IPS-18a (cell line): ENCODE measurements around the gene ZNF275.
"Not testable (repeated sequence)": the region's sequence is repeated elsewhere in the genome, so short reads cannot be mapped to it uniquely, and the experiment has no call there.

Experiments
- H3K27ac ChIP-seq: one replicate; pipeline ENCODE4 v1.5.1; 2013; ENCODE audit warnings: low read length
- H3K27me3 ChIP-seq: one replicate; pipeline ENCODE4 v1.6.1; 2013; ENCODE audit warnings: mild to moderate bottlenecking, low read length; ENCODE audit not compliant: control insufficient read depth, insufficient read depth
- H3K36me3 ChIP-seq: one replicate; pipeline ENCODE4 v1.6.1; 2013; ENCODE audit warnings: low read depth, low read length; ENCODE audit not compliant: control insufficient read depth
- H3K4me1 ChIP-seq: one replicate; pipeline ENCODE4 v1.6.1; 2013; ENCODE audit warnings: low read depth, low read length; ENCODE audit not compliant: control insufficient read depth
- H3K4me3 ChIP-seq: one replicate; pipeline ENCODE4 v1.5.1; 2013; ENCODE audit warnings: low read length
- H3K9ac ChIP-seq: one replicate; pipeline ENCODE4 v1.6.1; 2013; ENCODE audit warnings: mild to moderate bottlenecking, low read length, moderate library complexity
- H3K9me3 ChIP-seq: one replicate; pipeline ENCODE4 v1.6.1; 2013; ENCODE audit warnings: low read depth, low read length; ENCODE audit not compliant: control insufficient read depth

ZNF275 gene

DNA sequence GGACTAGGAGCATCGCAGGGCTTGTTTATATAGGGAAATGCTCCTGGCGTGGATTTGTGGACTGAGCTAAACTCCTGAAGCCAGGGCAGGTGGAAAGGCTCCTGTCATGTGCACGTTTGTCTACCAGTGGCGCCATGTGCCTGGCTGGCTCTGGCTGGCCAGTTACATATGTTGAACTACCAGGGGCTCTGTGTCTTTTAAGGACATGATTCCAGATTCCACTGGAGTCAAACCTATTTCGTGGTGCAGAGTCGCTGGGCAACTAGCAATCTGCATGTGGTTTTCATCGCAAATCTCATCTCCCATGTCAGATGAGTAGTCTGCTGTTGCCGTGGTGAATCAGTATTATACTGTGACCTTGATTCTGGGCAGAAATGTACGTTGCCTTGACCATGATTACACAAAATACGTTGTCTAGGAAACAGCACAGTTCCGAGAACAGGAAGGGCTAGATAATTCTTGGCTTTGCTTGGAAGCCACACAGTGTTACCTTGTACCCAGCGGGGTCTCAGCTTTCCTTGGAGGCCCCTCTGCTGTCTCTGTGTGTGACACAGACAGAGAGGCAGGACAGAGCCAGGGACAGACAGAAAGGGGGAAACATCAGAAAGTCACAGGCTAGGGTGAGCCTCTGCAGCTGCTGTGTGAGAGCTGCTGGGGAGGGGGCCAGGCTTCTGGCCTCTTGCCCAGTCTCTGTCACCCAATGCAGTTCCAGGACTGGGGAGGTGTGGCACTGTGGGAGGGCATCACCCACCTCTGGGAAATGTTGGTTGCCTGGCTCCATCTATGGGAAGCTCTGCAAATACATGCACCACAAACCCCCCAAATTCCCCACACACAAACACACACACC is 48.0 kb downstream of the ZNF275 start:
- H3K27ac ChIP-seq, result no peak overlapping the region
- H3K4me3 ChIP-seq, result no peak overlapping the region
- H3K27me3 ChIP-seq, result no peaks in the 10 kb centered on the region
- H3K36me3 ChIP-seq, result no peaks in the 10 kb centered on the region
- no peaks in the 10 kb centered on the region for H3K4me1 ChIP-seq
- peaks cover 19% of the 10 kb centered on the region for H3K9me3 ChIP-seq
- H3K9ac ChIP-seq, result no peak overlapping the region

- H3K9me3 ChIP-seq, result peaks cover 16% of the 10 kb centered on the region
- no peaks in the 10 kb centered on the region for H3K4me1 ChIP-seq
- H3K4me3 ChIP-seq, result no peak overlapping the region
- H3K9ac ChIP-seq, result no peak overlapping the region
- no peaks in the 10 kb centered on the region for H3K27me3 ChIP-seq
- H3K27ac ChIP-seq, result no peak overlapping the region
- no peaks in the 10 kb centered on the region for H3K36me3 ChIP-seq
Measured at GRCh38 chrX:153382563-153383482, 48.9 kb downstream of the ZNF275 start.

GRCh38 chrX:153384390-153384789 is 50.4 kb downstream of the ZNF275 start:
- no peak overlapping the region for H3K4me3 ChIP-seq
- H3K9me3 ChIP-seq, result peaks cover 16% of the 10 kb centered on the region
- no peaks in the 10 kb centered on the region for H3K36me3 ChIP-seq
- H3K27ac ChIP-seq, result no peak overlapping the region
- no peaks in the 10 kb centered on the region for H3K4me1 ChIP-seq
- H3K27me3 ChIP-seq, result no peaks in the 10 kb centered on the region
- no peak overlapping the region for H3K9ac ChIP-seq

GRCh38 chrX:153384973-153385372 is 51.0 kb downstream of the ZNF275 start:
- H3K4me3 ChIP-seq, H3K4me1 ChIP-seq, H3K27ac ChIP-seq, H3K36me3 ChIP-seq, H3K27me3 ChIP-seq, H3K9ac ChIP-seq: not testable (repeated sequence)
- peaks cover 19% of the 10 kb centered on the region for H3K9me3 ChIP-seq

DNA sequence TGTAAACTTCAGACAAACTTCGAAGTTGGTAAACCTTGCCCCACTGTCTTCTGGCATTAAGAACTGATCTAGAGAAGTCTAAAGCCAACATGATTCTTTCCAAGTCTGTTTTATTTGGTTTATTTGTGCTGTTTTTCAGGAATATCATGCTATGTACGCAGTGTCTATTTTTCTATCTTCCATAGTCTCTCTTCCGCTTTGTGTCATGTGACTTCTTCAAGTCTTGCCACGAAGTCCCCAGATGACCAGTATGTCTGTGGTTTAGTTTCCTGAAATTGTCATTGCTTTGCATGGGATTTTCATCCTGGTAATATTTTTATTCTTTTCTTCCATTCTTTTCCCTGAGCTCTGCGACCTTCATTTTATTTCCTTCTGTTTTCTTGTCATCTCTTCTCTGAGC is 52.1 kb downstream of the ZNF275 start:
- H3K27ac ChIP-seq, result no peak overlapping the region
- H3K9me3 ChIP-seq, result peaks cover 26% of the 10 kb centered on the region
- no peaks in the 10 kb centered on the region for H3K36me3 ChIP-seq
- H3K9ac ChIP-seq, result no peak overlapping the region
- H3K4me1 ChIP-seq, result no peaks in the 10 kb centered on the region
- H3K4me3 ChIP-seq, result no peak overlapping the region
- H3K27me3 ChIP-seq, result no peaks in the 10 kb centered on the region

DNA sequence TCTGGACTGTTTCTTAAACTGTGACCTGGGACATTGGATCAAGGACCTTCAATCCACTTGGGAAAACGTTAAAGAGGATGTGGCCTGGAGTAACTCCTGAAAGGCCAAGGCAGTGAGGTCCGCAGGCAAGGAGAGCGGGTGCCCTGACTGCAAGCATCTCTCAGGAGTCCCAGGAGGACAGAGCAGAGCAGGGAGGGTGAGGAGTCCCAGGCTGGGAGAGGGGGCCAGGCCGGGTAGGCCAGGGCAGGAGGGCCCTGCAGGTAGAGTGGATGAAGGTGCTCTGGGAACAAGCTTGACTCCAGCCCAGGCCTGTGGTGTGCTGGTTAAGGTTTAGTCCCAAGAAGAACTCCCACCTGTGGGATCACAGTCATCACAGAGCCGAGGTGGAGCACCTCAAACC is 53.4 kb downstream of the ZNF275 start:
- no peaks in the 10 kb centered on the region for H3K27me3 ChIP-seq
- H3K4me1 ChIP-seq, result no peaks in the 10 kb centered on the region
- H3K27ac ChIP-seq, result no peak overlapping the region
- no peak overlapping the region for H3K9ac ChIP-seq
- H3K36me3 ChIP-seq, result no peaks in the 10 kb centered on the region
- H3K4me3 ChIP-seq, result no peak overlapping the region
- peaks cover 35% of the 10 kb centered on the region for H3K9me3 ChIP-seq

DNA sequence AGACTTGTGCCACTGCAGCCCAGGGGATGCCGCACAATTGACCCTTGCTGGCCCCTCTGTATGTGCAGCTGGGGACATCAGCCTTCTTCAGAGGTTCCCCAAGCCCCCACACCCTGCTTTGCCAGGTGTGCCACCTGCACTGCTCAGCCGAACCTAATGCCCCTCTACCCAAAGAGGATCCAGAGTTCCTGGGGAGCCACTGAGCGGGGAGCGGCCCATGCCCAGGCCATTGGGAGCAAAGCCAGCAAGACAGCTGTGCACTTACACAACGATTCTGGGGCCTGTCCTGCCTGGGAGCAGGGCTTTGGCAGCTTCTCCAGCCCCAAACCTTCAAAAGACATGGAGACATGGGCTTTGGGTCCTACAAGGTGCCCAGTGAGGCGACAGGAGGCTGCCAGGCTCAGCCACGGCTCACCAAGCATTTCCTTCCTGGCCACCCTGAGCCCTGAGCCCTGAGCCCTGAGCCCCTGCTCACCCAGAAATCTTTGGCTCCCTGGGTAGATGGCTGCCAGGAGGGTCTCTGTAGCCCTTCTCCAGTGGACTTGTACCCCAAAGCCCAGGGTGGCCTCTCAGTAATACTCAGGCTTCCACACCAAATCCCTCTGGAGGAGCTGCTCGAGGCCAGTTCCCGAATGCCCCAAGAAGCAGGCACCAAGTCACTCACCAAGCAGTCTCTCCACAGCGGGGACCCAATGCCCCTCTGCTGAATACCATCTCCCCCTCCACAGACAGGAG is 54.2 kb downstream of the ZNF275 start:
- H3K27ac ChIP-seq, result no peak overlapping the region
- no peak overlapping the region for H3K4me3 ChIP-seq
- peaks cover 27% of the 10 kb centered on the region for H3K9me3 ChIP-seq
- H3K36me3 ChIP-seq, result no peaks in the 10 kb centered on the region
- no peak overlapping the region for H3K9ac ChIP-seq
- no peaks in the 10 kb centered on the region for H3K27me3 ChIP-seq
- no peaks in the 10 kb centered on the region for H3K4me1 ChIP-seq

DNA sequence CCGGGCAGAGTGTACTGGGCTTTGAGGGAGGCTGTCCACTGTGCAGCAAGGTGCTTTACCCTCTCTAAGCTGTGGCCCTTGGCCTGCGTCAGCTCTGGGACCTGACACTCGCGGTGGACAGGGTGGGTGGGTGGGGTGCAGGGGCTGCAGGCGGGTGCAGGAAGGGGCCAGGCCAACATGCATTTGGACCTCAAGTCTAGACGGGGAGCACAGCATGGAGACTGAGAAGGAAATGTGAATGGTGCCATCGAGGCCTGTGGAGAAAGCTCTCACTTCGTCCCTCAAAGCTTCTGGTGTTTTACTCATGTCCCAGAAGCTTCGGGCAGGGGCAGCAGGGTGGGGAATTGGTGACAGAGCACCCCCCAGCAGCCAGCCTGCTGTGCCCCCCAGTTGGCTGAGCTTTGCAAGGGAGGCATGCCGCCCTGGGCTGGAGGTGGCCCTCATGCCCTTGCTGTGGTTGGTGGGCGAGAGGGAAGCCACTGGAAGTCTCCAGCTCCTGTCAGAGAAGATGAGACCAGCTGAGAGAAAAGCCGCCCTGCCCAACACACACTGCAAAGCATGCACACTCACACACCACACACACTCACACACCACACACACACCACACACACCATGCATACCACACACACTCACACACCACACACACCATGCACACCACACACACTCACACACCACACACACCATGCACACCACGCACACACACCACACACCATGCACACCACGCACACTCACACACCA is 54.9 kb downstream of the ZNF275 start:
- Histone ChIP-seq H3K36me3 (no peaks in the 10 kb centered on the region), H3K27me3 (no peaks in the 10 kb centered on the region), H3K9ac (no peak overlapping the region), H3K4me1 (no peaks in the 10 kb centered on the region), H3K27ac (no peak overlapping the region), H3K4me3 (no peak overlapping the region), H3K9me3 (peaks cover 24% of the 10 kb centered on the region)

GRCh38 chrX:153389460-153389768 is 55.5 kb downstream of the ZNF275 start:
- not testable (repeated sequence) for H3K4me1 ChIP-seq, H3K27me3 ChIP-seq, H3K9ac ChIP-seq, H3K4me3 ChIP-seq, H3K27ac ChIP-seq, H3K36me3 ChIP-seq
- H3K9me3 ChIP-seq, result peaks cover 24% of the 10 kb centered on the region

DNA sequence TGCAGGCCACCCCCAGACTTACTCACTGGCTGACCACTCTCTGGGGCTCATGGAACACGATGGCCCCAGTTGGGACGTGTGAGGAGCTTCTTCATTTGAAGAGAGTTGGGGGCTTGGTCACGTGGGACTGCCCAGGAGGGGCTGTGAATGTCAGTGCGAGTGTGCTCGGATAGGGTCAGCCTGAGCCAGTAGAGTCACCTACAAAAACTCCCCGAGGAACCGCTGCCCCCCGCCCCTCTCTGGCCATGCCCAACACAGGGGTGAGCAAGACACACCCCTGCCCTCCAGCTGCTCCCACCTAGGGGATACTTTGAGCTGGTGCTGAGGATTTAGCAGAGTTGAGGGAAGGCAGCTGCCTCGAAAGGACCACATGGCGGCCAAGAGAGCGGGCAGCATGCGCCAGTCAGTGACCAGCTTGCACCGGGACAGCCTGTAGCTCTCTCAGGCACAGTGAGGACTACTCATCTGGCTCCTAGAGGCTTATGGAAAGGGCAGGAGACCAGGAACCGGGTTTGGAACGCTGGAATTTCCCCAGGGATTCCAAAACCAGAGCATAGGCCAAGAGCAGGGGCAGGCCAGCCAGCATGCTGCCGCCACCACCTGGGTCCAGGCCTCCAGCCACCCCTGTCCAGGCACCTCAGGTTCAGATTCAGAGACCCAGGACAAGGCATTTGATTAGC is 58.8 kb downstream of the ZNF275 start:
- Histone ChIP-seq H3K27ac (no peak overlapping the region), H3K9ac (no peak overlapping the region), H3K36me3 (no peaks in the 10 kb centered on the region), H3K4me3 (no peak overlapping the region), H3K9me3 (peaks cover 27% of the 10 kb centered on the region), H3K4me1 (no peaks in the 10 kb centered on the region), H3K27me3 (no peaks in the 10 kb centered on the region)
